ENCODE data around the gene PRR22.
A peak's percentile ranks its signal among the peaks of the same experiment; 100 is the strongest.

Gene PRR22

DNA sequence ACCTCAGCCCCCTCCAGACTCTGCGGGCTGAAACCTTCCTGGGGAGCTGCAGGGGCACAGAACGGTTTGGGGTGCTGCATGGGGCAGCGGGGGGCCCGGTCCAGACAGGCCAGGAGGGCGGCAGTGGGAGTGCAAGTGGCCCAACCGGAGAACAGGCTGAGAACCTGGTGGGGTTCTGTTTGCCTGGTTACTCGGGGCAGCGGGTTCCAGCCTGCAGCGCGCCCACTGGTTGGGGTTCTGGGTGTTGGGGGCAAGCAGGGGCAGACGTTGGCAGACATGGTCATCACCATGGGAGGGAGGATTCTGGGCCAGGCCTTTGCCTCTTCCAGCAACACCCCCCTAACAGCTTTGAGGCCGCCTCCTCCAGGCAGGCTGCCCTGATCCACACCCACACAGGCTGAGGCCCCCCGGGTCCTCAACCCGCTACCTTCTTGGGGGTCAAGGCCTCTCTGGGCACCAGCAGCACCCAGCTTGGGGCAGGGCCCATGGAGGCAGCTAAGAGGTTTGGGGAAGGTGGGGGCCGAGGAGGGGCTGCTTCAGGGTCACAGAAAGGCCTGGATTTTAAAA lies at the start of gene PRR22:
Gene PRR22 (minus strand): TSS at position 166 of the 567 bp plus-strand sequence. CDS start 86 bp downstream, at position 80.
- DNase-seq (ENCODE audit: low read depth), result no peak
- TF ChIP-seq, protein P1, sequence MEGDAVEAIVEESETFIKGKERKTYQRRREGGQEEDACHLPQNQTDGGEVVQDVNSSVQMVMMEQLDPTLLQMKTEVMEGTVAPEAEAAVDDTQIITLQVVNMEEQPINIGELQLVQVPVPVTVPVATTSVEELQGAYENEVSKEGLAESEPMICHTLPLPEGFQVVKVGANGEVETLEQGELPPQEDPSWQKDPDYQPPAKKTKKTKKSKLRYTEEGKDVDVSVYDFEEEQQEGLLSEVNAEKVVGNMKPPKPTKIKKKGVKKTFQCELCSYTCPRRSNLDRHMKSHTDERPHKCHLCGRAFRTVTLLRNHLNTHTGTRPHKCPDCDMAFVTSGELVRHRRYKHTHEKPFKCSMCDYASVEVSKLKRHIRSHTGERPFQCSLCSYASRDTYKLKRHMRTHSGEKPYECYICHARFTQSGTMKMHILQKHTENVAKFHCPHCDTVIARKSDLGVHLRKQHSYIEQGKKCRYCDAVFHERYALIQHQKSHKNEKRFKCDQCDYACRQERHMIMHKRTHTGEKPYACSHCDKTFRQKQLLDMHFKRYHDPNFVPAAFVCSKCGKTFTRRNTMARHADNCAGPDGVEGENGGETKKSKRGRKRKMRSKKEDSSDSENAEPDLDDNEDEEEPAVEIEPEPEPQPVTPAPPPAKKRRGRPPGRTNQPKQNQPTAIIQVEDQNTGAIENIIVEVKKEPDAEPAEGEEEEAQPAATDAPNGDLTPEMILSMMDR (IDR thresholded peaks at IDR 0.05; ENCODE audit: control insufficient read depth, insufficient read depth, low read depth, low read length, missing control alignments), result no peak
- no peak within 1 kb of the TSS for H3K4me3 ChIP-seq (ENCODE audit: control insufficient read depth, low read depth, low read length)

DNA sequence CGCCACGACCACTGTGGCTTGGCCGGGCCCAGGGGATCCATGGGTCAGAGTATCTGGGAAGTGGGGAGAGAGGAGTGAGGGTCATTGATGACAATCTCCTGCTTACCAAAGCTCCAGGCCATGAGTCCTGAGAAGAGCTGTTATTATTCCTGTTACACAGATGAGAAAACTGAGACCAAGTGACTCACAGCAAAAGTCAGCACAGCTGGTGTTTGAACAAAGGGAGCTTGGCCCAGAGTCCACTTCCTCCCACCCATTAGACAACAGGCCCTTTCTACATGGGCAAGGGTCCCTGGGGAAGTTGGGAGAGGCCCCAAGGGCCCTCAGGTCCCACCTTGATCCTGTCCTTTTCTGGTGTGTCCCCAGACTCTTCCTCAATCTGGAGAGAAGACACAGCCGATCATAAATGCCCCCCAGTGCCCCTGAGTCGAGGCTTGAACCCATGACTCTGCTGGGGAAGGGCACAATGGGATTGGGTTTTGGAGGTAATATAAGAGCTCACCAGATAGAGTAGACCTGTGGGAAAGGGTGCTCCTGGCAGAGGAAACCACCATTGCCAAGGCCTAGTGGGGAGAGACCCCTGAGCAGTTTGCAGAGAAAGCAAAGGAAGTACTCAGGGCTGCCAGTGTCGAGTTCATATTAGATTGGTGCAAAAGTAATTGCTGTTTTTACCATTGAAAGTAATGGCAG lies 48.1 kb upstream of the PRR22 start:
- TF ChIP-seq, protein P1 (IDR thresholded peaks at IDR 0.05; ENCODE audit: control insufficient read depth, insufficient read depth, low read depth, low read length, missing control alignments), result no peak
- H3K4me3 ChIP-seq (ENCODE audit: control insufficient read depth, low read depth, low read length), result no peak overlapping the region
- no peak for DNase-seq (ENCODE audit: low read depth)

DNA sequence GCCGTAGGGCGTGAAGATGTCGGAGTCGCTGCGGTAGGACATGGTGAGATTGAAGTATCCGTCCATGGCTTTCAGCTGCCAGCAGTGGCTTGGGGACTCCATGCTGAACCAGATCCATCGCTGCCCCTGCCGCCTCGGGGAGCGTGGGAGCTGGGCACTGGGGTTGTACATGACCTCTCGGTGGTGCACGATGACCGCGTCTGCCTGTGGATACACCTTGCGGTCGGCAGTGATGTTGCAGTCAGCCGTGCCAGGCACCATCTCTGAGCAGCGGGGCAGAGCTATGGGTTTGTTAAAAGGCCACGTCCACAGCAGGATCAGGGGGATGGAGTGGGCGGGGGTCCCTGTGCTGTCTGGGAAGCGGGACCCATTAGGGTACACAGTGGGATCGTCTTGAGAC lies 47.5 kb upstream of the PRR22 start:
- no peak overlapping the region for H3K4me3 ChIP-seq (ENCODE audit: control insufficient read depth, low read depth, low read length)
- TF ChIP-seq, protein P1 (IDR thresholded peaks at IDR 0.05; ENCODE audit: control insufficient read depth, insufficient read depth, low read depth, low read length, missing control alignments), result no peak
- no peak for DNase-seq (ENCODE audit: low read depth)

- no peak overlapping the region for H3K4me3 ChIP-seq (ENCODE audit: control insufficient read depth, low read depth, low read length)
- DNase-seq (ENCODE audit: low read depth), result no peak
- TF ChIP-seq, protein P1 (IDR thresholded peaks at IDR 0.05; ENCODE audit: control insufficient read depth, insufficient read depth, low read depth, low read length, missing control alignments), result no peak
Measured at GRCh38 chr19:5831159-5831558, 46.6 kb upstream of the PRR22 start.

DNA sequence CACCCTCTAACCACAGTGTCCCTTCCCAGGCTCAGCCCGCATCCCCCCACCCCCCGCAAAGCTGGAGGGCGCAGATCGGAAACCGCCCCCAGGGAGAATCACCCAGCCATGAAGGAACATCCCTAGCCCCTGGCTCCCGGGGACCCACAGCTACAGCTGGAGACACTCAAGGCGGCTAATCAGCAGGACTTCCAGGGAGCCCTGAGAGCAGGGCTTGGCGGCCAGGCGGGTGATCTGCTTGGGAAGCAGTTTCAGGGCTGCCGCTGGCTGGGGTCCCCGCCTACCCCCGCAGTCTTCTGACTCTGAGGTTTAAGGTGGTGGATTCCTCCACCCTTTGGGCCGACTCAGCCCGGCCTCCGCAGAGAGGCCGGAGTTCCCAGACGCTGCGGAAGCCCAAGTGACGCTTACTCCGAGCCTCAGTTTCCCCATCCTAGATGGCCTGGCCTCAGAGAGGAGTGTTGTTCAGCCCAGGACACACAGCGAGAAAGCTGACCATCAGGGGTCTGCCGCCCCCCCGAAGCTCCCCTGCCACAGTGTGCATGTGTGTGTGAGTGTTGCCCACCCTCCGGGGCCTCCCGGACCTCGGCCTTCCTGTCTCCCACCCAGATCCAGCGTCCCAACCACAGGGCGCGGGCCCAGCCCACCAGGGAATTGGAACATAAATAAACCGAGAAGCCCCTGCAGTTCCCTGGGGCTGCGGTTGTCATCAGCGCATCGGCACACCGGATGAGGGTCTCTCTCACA lies 45.2 kb upstream of the PRR22 start:
- no peak for DNase-seq (ENCODE audit: low read depth)
- TF ChIP-seq, protein P1 (IDR thresholded peaks at IDR 0.05; ENCODE audit: control insufficient read depth, insufficient read depth, low read depth, low read length, missing control alignments), result no peak
- H3K4me3 ChIP-seq (ENCODE audit: control insufficient read depth, low read depth, low read length), result no peak overlapping the region; the same call in 1 of the 2 replicates

DNA sequence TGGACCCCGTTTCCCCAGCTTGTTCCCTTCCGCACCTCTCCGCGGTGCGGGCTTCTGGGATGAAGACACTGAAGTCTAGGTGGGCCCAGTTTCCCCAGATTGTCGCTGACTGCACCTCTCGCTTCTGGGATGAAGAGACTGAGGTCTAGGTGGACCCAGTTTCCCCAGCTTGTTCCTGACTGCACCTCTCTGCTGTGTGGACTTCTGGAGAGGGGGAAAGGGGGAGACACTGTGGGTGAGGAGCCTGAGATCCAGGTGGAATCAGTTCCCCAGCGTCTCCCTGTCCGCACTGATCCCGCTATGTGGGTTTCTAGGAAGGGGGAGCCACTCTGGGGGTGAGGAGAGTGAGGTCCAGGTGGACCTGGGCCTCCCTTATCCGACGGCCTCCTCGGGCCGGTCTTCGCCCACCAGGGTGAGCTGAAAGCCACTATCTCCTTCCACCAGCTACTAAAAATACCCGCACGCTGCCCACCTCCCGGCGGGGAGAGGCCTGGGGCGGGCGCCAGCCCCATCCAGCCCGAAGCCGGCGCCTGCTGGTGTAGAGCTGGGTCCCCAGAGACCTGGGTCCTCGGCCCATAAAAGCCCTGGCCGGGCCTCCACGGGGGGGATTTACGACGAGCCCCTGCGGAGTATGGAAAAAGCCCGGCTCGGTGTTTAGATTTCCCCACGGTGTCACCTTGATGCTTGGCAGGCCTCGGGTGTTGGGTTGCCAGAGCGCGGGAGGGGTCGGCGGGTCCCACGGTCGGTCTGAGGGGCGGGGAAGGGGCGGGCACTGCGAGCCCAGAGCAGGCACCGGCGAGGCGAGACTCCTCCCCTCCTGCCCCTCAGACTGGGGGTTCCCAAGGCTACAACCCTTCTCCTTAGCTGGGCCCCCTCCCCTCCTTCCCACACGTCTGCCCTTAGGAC lies 44.4 kb upstream of the PRR22 start:
- DNase-seq (ENCODE audit: low read depth), result no peak
- TF ChIP-seq, protein P1 (IDR thresholded peaks at IDR 0.05; ENCODE audit: control insufficient read depth, insufficient read depth, low read depth, low read length, missing control alignments), result no peak
- H3K4me3 ChIP-seq (ENCODE audit: control insufficient read depth, low read depth, low read length), result peak overlapping the region; percentile 49

Data from AG09309 (cell line).